Measurements from ENCODE around the gene DTNBP1.

DTNBP1 gene

GRCh38 chr6:15500901-15501825 lies 161.7 kb downstream of the DTNBP1 start:
- DNase-seq (ENCODE audit: low spot score): no peak

- DNase-seq (ENCODE audit: low spot score): no peak
Observed at GRCh38 chr6:15500078-15500740, 162.6 kb downstream of the DTNBP1 start.

GRCh38 chr6:15499591-15499990 lies 163.2 kb downstream of the DTNBP1 start:
- no peak for DNase-seq (ENCODE audit: low spot score)

- no peak for DNase-seq (ENCODE audit: low spot score)
Observed at GRCh38 chr6:15499125-15499524, 163.7 kb downstream of the DTNBP1 start.

- DNase-seq (ENCODE audit: low spot score): no peak
Observed at GRCh38 chr6:15498640-15499039, 164.2 kb downstream of the DTNBP1 start.

GRCh38 chr6:15496345-15497131 lies 166.3 kb downstream of the DTNBP1 start:
- no peak for DNase-seq (ENCODE audit: low spot score)

- DNase-seq (ENCODE audit: low spot score): peak; percentile 73
Observed at GRCh38 chr6:15495375-15495901, 167.4 kb downstream of the DTNBP1 start.

- peak; percentile 41 for DNase-seq (ENCODE audit: low spot score)
Observed at GRCh38 chr6:15493437-15494168, 169.2 kb downstream of the DTNBP1 start.

GRCh38 chr6:15491986-15492269 lies 170.9 kb downstream of the DTNBP1 start:
- DNase-seq (ENCODE audit: low spot score): no peak

GRCh38 chr6:15491255-15491985 lies 171.4 kb downstream of the DTNBP1 start:
- DNase-seq (ENCODE audit: low spot score): peak; percentile 85

- no peak for DNase-seq (ENCODE audit: low spot score)
Observed at GRCh38 chr6:15490242-15491100, 172.4 kb downstream of the DTNBP1 start.

- no peak for DNase-seq (ENCODE audit: low spot score)
Observed at GRCh38 chr6:15489261-15489962, 173.4 kb downstream of the DTNBP1 start.

- DNase-seq (ENCODE audit: low spot score): no peak
Observed at GRCh38 chr6:15487262-15487661, 175.6 kb downstream of the DTNBP1 start.

- DNase-seq (ENCODE audit: low spot score): no peak
Observed at GRCh38 chr6:15485936-15486335, 176.9 kb downstream of the DTNBP1 start.

- DNase-seq (ENCODE audit: low spot score): no peak
Observed at GRCh38 chr6:15484821-15485220, 178.0 kb downstream of the DTNBP1 start.

GRCh38 chr6:15484140-15484539 lies 178.7 kb downstream of the DTNBP1 start:
- DNase-seq (ENCODE audit: low spot score): no peak

GRCh38 chr6:15483060-15483459 lies 179.8 kb downstream of the DTNBP1 start:
- DNase-seq (ENCODE audit: low spot score): no peak

GRCh38 chr6:15481390-15482291 lies 181.2 kb downstream of the DTNBP1 start:
- DNase-seq (ENCODE audit: low spot score): no peak
